Choroid plexus epithelial cell (primary cell): ENCODE data around the gene CYP2C8.
"Not testable (repeated sequence)": the region's sequence is repeated elsewhere in the genome, so short reads cannot be mapped to it uniquely, and the experiment has no call there.

Source experiments
- DNase-seq: peaks from one replicate; pipeline ENCODE4 v3.0.0-alpha.2; 2010; ENCODE audit warnings: low read depth
- H3K4me3 ChIP-seq: 2 replicates; pipeline ENCODE4 v1.5.1; 2011; ENCODE audit warnings: low read depth, mild to moderate bottlenecking, control low read depth, low read length, moderate library complexity
- TF ChIP-seq, protein P1 (sequence below): conservative IDR thresholded peaks from 2 replicates; pipeline ENCODE4 v1.5.1; 2011; ENCODE audit warnings: low read depth, mild to moderate bottlenecking, control low read depth, inconsistent platforms, low read length, moderate library complexity

Gene CYP2C8

DNA sequence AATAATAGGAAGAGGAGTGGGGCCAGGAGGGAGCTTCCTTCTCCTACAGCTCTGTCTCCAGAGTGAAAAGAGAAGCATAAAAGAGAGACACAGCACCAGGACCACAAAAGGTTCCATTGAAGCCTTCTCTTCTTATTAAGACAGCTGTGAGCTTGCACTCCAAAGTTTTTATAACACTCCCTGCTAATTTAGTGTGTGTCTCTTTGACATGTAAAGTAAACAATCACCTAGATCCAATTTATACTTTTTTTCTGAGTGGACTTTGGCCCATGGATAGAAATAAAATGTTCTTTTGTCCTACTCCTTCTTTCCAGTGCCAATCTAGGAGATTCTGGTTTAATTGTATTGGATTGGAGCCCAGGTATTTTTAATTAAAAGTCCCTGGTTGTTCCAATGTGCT lies at the start of gene CYP2C8:
CYP2C8 (minus strand) TSS at position 212 of the 400 bp plus-strand sequence; CDS start at position 117, 95 bp downstream.
- no peak for DNase-seq
- TF ChIP-seq, protein P1, sequence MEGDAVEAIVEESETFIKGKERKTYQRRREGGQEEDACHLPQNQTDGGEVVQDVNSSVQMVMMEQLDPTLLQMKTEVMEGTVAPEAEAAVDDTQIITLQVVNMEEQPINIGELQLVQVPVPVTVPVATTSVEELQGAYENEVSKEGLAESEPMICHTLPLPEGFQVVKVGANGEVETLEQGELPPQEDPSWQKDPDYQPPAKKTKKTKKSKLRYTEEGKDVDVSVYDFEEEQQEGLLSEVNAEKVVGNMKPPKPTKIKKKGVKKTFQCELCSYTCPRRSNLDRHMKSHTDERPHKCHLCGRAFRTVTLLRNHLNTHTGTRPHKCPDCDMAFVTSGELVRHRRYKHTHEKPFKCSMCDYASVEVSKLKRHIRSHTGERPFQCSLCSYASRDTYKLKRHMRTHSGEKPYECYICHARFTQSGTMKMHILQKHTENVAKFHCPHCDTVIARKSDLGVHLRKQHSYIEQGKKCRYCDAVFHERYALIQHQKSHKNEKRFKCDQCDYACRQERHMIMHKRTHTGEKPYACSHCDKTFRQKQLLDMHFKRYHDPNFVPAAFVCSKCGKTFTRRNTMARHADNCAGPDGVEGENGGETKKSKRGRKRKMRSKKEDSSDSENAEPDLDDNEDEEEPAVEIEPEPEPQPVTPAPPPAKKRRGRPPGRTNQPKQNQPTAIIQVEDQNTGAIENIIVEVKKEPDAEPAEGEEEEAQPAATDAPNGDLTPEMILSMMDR: no peak
- no peak within 1 kb of the TSS for H3K4me3 ChIP-seq

DNA sequence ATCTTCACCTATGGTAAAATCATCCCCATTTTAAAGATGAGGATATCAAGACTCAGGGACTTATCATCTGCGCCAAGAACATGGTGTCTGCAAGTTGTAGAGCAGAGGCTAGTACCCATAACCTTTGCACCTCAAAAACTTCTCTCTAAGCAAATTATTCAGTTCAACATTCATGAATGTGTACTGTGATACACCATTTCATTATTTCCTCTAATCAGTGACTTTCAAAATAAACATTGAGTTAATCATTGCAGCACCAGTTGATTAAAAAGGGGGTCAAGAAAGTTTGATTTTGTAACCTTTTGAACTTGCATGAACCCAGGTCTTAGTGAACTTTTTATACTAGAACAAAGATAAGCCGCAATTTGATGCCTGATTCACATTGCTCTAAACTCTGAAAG lies 47.6 kb upstream of the CYP2C8 start:
- DNase-seq: no peak
- TF ChIP-seq, protein P1: no peak
- no peak overlapping the region for H3K4me3 ChIP-seq

DNA sequence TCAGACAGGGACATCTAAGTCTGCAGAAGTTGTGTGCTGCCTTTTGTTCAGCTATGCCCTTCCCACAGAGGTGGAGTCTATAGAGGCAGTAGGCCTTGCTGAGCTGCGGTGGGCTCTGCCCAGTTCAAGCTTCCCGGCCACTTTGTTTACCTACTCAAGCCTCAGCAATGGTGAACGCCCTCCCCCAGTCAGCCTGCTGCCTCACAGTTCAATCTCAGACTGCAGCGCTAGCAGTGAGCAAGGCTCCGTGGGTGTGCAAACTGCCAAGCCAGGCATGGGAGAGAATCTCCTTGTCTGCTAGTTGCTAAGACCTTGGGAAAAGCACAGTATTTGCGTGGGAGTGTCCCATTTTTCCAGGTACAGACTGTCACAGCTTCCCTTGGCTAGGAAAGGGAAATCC lies 41.5 kb upstream of the CYP2C8 start:
- not testable (repeated sequence) for H3K4me3 ChIP-seq, DNase-seq

DNA sequence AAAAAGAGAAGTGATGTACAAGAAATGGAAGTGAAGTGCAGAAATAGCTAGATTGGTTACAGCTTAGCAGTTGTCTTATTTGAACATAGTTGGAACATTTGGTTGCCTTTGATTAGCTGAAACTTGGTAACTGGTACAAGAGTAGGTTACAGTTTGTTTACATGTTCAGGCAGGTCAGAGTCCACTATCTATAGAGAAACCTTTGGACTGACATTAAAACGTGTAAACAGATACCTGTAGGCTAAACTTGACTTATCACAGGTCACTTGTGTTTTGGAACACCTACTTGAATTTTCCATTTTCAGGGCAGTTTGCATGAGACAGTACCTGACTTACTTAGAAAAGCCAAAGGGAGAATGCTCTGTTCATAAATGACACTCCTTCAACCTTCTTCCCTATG lies 28.5 kb upstream of the CYP2C8 start:
- no peak for DNase-seq

DNA sequence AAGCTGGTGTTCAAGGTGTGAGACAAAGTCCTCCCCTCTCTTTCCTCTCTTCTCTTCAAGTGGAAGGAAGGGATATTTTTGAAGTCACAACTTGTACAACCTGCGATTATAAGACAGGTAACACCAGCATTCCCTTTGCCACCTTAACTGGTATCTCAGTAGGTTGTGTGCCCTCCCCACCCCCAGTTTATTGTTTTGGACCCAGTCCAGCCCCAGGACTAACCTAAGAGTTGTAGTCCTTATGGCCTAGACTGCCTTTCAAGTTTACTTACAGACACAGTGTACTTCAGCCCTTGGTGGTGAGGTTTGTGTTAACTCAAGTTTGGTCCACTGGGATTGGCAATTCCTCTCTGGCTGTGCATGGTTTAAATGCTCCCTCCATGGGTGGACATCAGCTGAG lies 26.8 kb upstream of the CYP2C8 start:
- DNase-seq: no peak
- TF ChIP-seq, protein P1: no peak
- no peak overlapping the region for H3K4me3 ChIP-seq

More for the DNA sequence above, 28.5 kb upstream of the CYP2C8 start:
- TF ChIP-seq, protein P1: no peak
- no peak overlapping the region for H3K4me3 ChIP-seq

DNA sequence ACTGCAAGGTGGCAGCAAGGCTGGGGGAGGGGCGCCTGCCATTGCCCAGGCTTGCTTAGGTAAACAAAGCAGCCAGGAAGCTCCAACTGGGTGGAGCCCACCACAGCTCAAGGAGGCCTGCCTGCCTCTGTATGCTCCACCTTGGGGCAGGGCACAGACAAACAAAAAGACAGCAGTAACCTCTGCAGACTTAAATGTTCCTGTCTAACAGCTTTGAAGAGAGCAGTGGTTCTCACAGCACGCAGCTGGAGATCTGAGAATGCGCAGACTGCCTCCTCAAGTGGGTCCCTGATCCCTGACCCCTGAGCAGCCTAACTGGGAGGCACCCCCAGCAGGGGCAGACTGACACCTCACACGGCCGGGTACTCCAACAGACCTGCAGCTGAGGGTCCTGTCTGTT lies 10.3 kb upstream of the CYP2C8 start:
- DNase-seq, H3K4me3 ChIP-seq: not testable (repeated sequence)

DNA sequence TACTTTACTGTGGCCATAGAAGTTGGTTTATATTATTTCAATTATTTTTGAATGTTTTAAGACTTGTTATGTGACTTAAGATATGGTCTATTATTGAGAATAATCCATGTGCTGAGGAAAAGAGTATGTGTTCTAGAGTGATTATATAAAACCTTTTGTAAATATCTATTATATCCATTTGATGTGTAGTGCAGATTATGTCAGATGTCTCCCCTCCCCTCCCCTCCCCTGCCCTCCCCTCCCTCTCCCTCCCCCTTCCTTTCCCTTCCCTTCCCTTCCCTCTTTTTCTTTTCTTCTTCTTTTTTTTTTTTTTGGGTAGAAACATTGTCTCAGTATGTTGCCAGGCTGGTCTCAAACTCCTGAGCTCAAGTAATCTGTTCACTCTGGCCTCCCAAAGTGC lies 8.3 kb upstream of the CYP2C8 start:
- no peak for DNase-seq

DNA sequence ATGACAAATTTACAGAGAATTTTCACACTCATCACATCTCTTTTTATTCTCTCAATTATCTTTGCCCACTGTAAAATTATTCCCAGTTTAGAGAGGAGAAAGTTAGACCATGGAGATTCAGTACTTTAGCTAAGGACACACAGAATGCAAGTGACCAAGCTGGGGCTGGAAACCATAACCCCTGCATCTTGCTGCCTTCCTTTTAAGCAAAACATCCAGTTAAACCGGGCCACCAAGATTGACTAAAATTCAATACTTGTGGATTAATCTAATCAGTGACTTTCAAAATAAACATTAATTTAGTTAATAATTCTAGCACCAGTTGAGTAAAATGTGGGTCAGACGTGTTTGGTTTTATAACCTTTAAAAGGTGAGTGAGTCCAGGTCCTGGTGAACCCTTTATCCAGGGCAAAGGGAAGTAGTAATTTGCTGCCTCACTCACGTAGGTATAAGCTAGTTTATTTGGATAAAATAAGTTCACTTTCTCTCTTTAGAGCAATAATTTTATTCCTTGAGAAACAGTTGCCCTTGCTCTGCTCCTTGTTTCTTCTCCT lies 1.9 kb upstream of the CYP2C8 start:
- TF ChIP-seq, protein P1: no peak
- no peak for DNase-seq

More for the DNA sequence above, 8.3 kb upstream of the CYP2C8 start:
- no peak overlapping the region for H3K4me3 ChIP-seq
- TF ChIP-seq, protein P1: no peak

DNA sequence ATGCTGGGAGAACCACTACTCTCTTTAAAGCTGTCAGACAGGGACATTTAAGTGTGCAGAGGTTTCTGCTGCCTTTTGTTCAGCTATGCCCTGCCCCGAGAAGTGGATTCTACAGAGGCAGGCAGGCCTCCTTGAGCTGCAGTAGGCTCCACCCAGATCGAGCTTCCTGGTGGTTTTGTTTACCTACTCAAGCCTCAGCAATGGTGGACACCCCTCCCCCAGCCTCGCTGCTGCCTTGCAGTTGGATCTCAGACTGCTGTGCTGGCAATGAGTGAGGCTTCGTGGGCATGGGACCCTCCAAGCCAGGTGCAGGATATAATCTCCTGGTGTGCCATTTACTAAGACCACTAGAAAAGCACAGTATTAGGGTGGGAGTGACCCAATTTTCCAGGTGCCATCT lies 5.2 kb downstream of the CYP2C8 start:
- H3K4me3 ChIP-seq, DNase-seq: not testable (repeated sequence)

More for the DNA sequence above, 1.9 kb upstream of the CYP2C8 start:
- no peak overlapping the region for H3K4me3 ChIP-seq
